ENCODE data around the gene CELF5.

Gene CELF5

GRCh38 chr19:3254520-3254919 is 30.1 kb downstream of the CELF5 start:
- TF ChIP-seq TCF12 (IDR thresholded peaks at IDR 0.05; ENCODE audit: low read depth) (no peak), CREB1 (IDR thresholded peaks at IDR 0.05; ENCODE audit: low read depth) (no peak), TAF1 (IDR thresholded peaks at IDR 0.05; ENCODE audit: low read depth) (no peak), ZBTB7A (IDR thresholded peaks at IDR 0.05; ENCODE audit: low read depth) (no peak), YY1 (IDR thresholded peaks at IDR 0.05; ENCODE audit: low read depth) (no peak), TEAD4 (IDR thresholded peaks at IDR 0.05) (no peak), RAD21 (IDR thresholded peaks at IDR 0.05; ENCODE audit: low read depth) (no peak), CEBPB (IDR thresholded peaks at IDR 0.05) (no peak), EP300 (IDR thresholded peaks at IDR 0.05; ENCODE audit: borderline replicate concordance) (no peak), NFIC (IDR thresholded peaks at IDR 0.05) (no peak), FOXM1 (IDR thresholded peaks at IDR 0.05; ENCODE audit: borderline replicate concordance, low read depth) (no peak), EGR1 (IDR thresholded peaks at IDR 0.05) (no peak)
- TF ChIP-seq, protein P1, sequence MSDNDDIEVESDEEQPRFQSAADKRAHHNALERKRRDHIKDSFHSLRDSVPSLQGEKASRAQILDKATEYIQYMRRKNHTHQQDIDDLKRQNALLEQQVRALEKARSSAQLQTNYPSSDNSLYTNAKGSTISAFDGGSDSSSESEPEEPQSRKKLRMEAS (IDR thresholded peaks at IDR 0.05), result no peak
- TF ChIP-seq, protein P2, sequence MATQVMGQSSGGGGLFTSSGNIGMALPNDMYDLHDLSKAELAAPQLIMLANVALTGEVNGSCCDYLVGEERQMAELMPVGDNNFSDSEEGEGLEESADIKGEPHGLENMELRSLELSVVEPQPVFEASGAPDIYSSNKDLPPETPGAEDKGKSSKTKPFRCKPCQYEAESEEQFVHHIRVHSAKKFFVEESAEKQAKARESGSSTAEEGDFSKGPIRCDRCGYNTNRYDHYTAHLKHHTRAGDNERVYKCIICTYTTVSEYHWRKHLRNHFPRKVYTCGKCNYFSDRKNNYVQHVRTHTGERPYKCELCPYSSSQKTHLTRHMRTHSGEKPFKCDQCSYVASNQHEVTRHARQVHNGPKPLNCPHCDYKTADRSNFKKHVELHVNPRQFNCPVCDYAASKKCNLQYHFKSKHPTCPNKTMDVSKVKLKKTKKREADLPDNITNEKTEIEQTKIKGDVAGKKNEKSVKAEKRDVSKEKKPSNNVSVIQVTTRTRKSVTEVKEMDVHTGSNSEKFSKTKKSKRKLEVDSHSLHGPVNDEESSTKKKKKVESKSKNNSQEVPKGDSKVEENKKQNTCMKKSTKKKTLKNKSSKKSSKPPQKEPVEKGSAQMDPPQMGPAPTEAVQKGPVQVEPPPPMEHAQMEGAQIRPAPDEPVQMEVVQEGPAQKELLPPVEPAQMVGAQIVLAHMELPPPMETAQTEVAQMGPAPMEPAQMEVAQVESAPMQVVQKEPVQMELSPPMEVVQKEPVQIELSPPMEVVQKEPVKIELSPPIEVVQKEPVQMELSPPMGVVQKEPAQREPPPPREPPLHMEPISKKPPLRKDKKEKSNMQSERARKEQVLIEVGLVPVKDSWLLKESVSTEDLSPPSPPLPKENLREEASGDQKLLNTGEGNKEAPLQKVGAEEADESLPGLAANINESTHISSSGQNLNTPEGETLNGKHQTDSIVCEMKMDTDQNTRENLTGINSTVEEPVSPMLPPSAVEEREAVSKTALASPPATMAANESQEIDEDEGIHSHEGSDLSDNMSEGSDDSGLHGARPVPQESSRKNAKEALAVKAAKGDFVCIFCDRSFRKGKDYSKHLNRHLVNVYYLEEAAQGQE (IDR thresholded peaks at IDR 0.05; ENCODE audit: low read depth), result no peak
- TF ChIP-seq, protein P3, sequence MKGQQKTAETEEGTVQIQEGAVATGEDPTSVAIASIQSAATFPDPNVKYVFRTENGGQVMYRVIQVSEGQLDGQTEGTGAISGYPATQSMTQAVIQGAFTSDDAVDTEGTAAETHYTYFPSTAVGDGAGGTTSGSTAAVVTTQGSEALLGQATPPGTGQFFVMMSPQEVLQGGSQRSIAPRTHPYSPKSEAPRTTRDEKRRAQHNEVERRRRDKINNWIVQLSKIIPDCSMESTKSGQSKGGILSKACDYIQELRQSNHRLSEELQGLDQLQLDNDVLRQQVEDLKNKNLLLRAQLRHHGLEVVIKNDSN (IDR thresholded peaks at IDR 0.05), result no peak

DNA sequence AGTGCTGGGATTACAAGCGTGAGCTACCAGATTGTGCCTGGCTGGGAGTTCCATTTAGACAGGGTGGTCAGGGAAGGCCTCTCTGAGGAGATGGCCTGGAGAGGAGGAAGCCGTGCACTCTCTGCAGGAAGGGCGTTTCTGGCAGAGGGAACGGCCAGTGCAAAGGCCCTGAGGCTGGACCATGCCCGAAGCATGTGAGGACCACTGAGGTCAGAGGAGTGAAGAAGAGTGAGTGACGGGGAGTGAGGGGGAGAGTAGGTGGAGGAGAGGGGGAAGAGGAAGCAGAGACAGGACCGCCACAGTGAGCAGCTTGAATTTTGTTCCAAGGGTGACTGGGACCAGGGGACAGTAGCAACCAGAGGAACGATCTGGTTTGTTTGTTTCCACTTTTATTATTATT is 32.6 kb downstream of the CELF5 start:
- TF ChIP-seq, protein P1 (IDR thresholded peaks at IDR 0.05), result no peak
- TF ChIP-seq YY1 (IDR thresholded peaks at IDR 0.05; ENCODE audit: low read depth) (no peak), CREB1 (IDR thresholded peaks at IDR 0.05; ENCODE audit: low read depth) (no peak), TCF12 (IDR thresholded peaks at IDR 0.05; ENCODE audit: low read depth) (no peak), EP300 (IDR thresholded peaks at IDR 0.05; ENCODE audit: borderline replicate concordance) (no peak), EGR1 (IDR thresholded peaks at IDR 0.05) (no peak), TEAD4 (IDR thresholded peaks at IDR 0.05) (no peak), NFIC (IDR thresholded peaks at IDR 0.05) (no peak), TAF1 (IDR thresholded peaks at IDR 0.05; ENCODE audit: low read depth) (no peak), CEBPB (IDR thresholded peaks at IDR 0.05) (no peak), ZBTB7A (IDR thresholded peaks at IDR 0.05; ENCODE audit: low read depth) (no peak)
- TF ChIP-seq, protein P3 (IDR thresholded peaks at IDR 0.05), result no peak
- TF ChIP-seq, protein P2 (IDR thresholded peaks at IDR 0.05; ENCODE audit: low read depth), result no peak

GRCh38 chr19:3262362-3262761 is 37.9 kb downstream of the CELF5 start:
- no peak for TF ChIP-seq TAF1 (IDR thresholded peaks at IDR 0.05; ENCODE audit: low read depth)
- no peak for TF ChIP-seq RAD21 (IDR thresholded peaks at IDR 0.05; ENCODE audit: low read depth)
- TF ChIP-seq, protein P2 (IDR thresholded peaks at IDR 0.05; ENCODE audit: low read depth), result no peak
- TF ChIP-seq CEBPB (IDR thresholded peaks at IDR 0.05), result no peak
- TF ChIP-seq TEAD4 (IDR thresholded peaks at IDR 0.05), result no peak
- TF ChIP-seq, protein P3 (IDR thresholded peaks at IDR 0.05), result no peak
- TF ChIP-seq FOXM1 (IDR thresholded peaks at IDR 0.05; ENCODE audit: borderline replicate concordance, low read depth), result no peak
- no peak for TF ChIP-seq TCF12 (IDR thresholded peaks at IDR 0.05; ENCODE audit: low read depth)
- TF ChIP-seq EGR1 (IDR thresholded peaks at IDR 0.05), result no peak
- TF ChIP-seq NFIC (IDR thresholded peaks at IDR 0.05), result no peak
- TF ChIP-seq EP300 (IDR thresholded peaks at IDR 0.05; ENCODE audit: borderline replicate concordance), result no peak
- TF ChIP-seq YY1 (IDR thresholded peaks at IDR 0.05; ENCODE audit: low read depth), result no peak
- TF ChIP-seq CREB1 (IDR thresholded peaks at IDR 0.05; ENCODE audit: low read depth), result no peak

GRCh38 chr19:3263866-3264265 is 39.4 kb downstream of the CELF5 start:
- TF ChIP-seq TCF12 (IDR thresholded peaks at IDR 0.05; ENCODE audit: low read depth), result no peak
- no peak for TF ChIP-seq EP300 (IDR thresholded peaks at IDR 0.05; ENCODE audit: borderline replicate concordance)
- TF ChIP-seq, protein P2 (IDR thresholded peaks at IDR 0.05; ENCODE audit: low read depth), result no peak
- TF ChIP-seq ZBTB7A (IDR thresholded peaks at IDR 0.05; ENCODE audit: low read depth), result no peak
- no peak for TF ChIP-seq CEBPB (IDR thresholded peaks at IDR 0.05)
- TF ChIP-seq, protein P1 (IDR thresholded peaks at IDR 0.05), result no peak
- no peak for TF ChIP-seq TEAD4 (IDR thresholded peaks at IDR 0.05)
- TF ChIP-seq CREB1 (IDR thresholded peaks at IDR 0.05; ENCODE audit: low read depth), result no peak

All from Ishikawa (cell line).